ENCODE measurements around the gene GLG1. TPM values are rescaled to one million over a fixed set of nuclear protein-coding genes. Genes with fewer than 3 reads are reported as not detected.

The GLG1 gene
- total RNA-seq, 6 donors from 2014 or later, result 88.3 to 149 (median 110) TPM

GRCh38 chr16:74472540-74472939 is 134.4 kb downstream of the GLG1 start:
- WGBS, 2 donors, result 82 to 84% methylated on average over 3 of the region's 3 CpGs
- no peak for DNase-seq
- Histone ChIP-seq H3K4me1 (no peaks in the 10 kb centered on the region), H3K27me3 (no peaks in the 10 kb centered on the region), H3K27ac (no peak overlapping the region), H3K9me3 (no peaks in the 10 kb centered on the region), H3K36me3 (peaks cover 42 to 93% (median 81%) of the 10 kb centered on the region in 4 donors), H3K4me3 (no peak overlapping the region)
- no peak for ATAC-seq (ENCODE audit: low FRiP score in 2 of 2)
- TF ChIP-seq EP300 (IDR thresholded peaks at IDR 0.05) (no peak), CTCF (IDR thresholded peaks at IDR 0.05) (no peak), POLR2AphosphoS5 (IDR thresholded peaks at IDR 0.05) (no peak), POLR2A (IDR thresholded peaks at IDR 0.05) (no peak)

- Histone ChIP-seq H3K36me3 (peaks cover 38 to 93% (median 81%) of the 10 kb centered on the region in 4 donors), H3K27ac (no peak overlapping the region), H3K27me3 (no peaks in the 10 kb centered on the region), H3K9me3 (no peaks in the 10 kb centered on the region), H3K4me3 (no peak overlapping the region), H3K4me1 (no peaks in the 10 kb centered on the region)
- ATAC-seq (ENCODE audit: low FRiP score in 2 of 2) (no peak), DNase-seq (no peak)
- 72 to 83% methylated on average over 3 of the region's 3 CpGs for WGBS, 2 donors
- TF ChIP-seq CTCF (IDR thresholded peaks at IDR 0.05) (no peak), EP300 (IDR thresholded peaks at IDR 0.05) (no peak), POLR2A (IDR thresholded peaks at IDR 0.05) (no peak), POLR2AphosphoS5 (IDR thresholded peaks at IDR 0.05) (no peak)
Measured at GRCh38 chr16:74472010-74472409, 134.9 kb downstream of the GLG1 start.

- no peak overlapping the region for H3K4me3 ChIP-seq
- DNase-seq, result no peak
- no peak overlapping the region for H3K27ac ChIP-seq
- no peaks in the 10 kb centered on the region for H3K9me3 ChIP-seq
- H3K27me3 ChIP-seq, result no peaks in the 10 kb centered on the region
- H3K4me1 ChIP-seq, result no peaks in the 10 kb centered on the region
- no peak for TF ChIP-seq CTCF (IDR thresholded peaks at IDR 0.05)
- no peak for TF ChIP-seq POLR2A (IDR thresholded peaks at IDR 0.05)
- no peak for TF ChIP-seq POLR2AphosphoS5 (IDR thresholded peaks at IDR 0.05)
- no peak for TF ChIP-seq EP300 (IDR thresholded peaks at IDR 0.05)
- ATAC-seq (ENCODE audit: low FRiP score in 2 of 2), result no peak
- WGBS, 2 donors, result 74 to 92% methylated on average over 5 to 6 of the region's 6 CpGs
- peaks cover 35 to 94% (median 75%) of the 10 kb centered on the region in 4 donors for H3K36me3 ChIP-seq
Measured at GRCh38 chr16:74469946-74470478, 136.9 kb downstream of the GLG1 start.

- Histone ChIP-seq H3K27me3 (no peaks in the 10 kb centered on the region), H3K36me3 (peaks cover 37 to 94% (median 74%) of the 10 kb centered on the region in 4 donors), H3K27ac (no peak overlapping the region), H3K9me3 (no peaks in the 10 kb centered on the region), H3K4me1 (no peaks in the 10 kb centered on the region), H3K4me3 (no peak overlapping the region)
- peak; percentile 8 to 26 for ATAC-seq (ENCODE audit: low FRiP score in 2 of 2)
- TF ChIP-seq POLR2AphosphoS5 (IDR thresholded peaks at IDR 0.05), result no peak
- no peak for TF ChIP-seq EP300 (IDR thresholded peaks at IDR 0.05)
- no peak for TF ChIP-seq CTCF (IDR thresholded peaks at IDR 0.05)
- TF ChIP-seq POLR2A (IDR thresholded peaks at IDR 0.05), result no peak
- no peak for DNase-seq
- 84 to 93% methylated on average over 4 to 9 of the region's 9 CpGs for WGBS, 2 donors
Measured at GRCh38 chr16:74468807-74469525, 137.9 kb downstream of the GLG1 start.
